ENCODE measurements around the gene DSCAML1.

Gene DSCAML1

GRCh38 chr11:117759305-117759704 is 37.7 kb downstream of the DSCAML1 start:
- no peak for DNase-seq (ENCODE audit: low spot score)

GRCh38 chr11:117754030-117754429 is 43.0 kb downstream of the DSCAML1 start:
- DNase-seq (ENCODE audit: low spot score), result no peak

- DNase-seq (ENCODE audit: low spot score), result no peak
Measured at GRCh38 chr11:117752721-117753237, 44.2 kb downstream of the DSCAML1 start.

DNA sequence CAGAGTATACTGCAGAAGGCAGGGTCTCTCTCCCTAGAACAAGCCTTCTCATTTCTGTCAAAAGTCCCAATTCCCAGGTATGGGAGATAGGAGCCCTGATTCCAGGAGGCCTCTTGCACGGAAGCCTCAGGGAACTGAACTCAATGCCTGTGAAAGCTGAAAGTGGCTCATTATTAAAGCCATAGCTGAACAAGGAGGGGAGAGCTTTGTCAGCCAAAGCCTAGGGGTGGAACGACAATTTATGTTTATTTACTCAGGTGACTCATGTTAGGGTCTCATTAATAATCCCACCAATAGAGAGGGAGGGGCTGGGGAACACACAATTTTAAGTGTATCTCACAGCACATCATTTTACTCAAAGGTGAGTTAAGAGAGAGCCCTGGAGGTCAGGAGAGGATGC is 44.9 kb downstream of the DSCAML1 start:
- DNase-seq (ENCODE audit: low spot score), result no peak

GRCh38 chr11:117750916-117751662 is 45.9 kb downstream of the DSCAML1 start:
- DNase-seq (ENCODE audit: low spot score), result no peak

- DNase-seq (ENCODE audit: low spot score), result no peak
Measured at GRCh38 chr11:117750357-117750756, 46.7 kb downstream of the DSCAML1 start.

GRCh38 chr11:117749541-117749910 is 47.5 kb downstream of the DSCAML1 start:
- no peak for DNase-seq (ENCODE audit: low spot score)

DNA sequence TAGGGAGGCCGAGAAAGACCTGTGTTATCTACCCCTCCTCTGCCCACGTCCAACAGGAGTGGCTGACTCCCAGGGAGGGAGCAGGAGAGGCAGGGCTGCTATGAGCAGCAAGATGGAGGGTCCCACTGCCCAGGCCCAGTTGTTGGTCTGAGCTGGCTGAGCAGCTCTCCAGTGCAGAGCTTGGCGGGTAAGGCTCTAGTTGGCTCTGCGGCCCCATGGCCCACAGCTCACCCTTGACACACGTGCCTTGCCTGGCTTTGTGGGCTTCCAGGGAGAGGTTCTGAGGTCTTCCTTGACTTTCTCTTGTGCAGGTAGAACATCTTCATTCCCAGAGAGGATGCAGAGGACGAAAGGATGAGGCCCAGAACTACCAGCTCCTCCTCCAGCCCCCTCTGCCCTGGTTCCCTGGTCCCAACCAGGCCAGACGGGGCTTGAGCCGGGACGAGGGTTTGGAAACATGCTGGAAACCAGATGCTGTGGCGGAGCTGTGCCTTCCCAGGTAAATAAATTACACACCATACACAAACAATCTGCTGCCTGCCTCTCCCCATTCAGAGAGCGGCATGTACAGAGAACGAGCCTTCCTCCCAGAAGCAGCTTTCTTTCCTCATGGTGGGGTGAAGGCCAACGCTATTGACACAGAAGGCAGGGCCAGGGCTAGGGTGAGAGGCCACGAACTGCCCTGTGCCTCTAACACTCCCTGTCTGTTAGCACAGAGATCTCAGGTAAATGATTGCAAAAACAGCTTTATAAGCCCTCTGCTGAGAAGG is 48.1 kb downstream of the DSCAML1 start:
- DNase-seq (ENCODE audit: low spot score), result no peak

DNA sequence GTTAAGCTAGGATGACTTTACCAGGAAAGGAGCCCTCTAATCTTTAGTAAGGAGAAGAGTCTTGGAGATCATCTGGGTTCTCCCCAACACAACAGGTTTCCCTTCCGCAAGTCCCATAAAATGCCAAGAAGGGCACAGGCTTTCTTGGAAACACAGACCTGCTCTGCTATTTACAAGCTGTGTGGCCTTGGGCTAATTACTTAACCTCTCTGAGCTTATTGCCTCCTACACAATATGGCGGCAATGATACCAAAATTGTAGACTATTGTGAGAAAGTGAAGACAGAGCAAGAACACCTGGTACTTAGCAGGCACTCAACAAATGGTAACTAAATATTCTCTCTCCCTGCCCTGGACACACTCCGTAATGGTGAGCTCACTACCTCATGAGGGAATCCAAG is 49.1 kb downstream of the DSCAML1 start:
- DNase-seq (ENCODE audit: low spot score), result no peak

DNA sequence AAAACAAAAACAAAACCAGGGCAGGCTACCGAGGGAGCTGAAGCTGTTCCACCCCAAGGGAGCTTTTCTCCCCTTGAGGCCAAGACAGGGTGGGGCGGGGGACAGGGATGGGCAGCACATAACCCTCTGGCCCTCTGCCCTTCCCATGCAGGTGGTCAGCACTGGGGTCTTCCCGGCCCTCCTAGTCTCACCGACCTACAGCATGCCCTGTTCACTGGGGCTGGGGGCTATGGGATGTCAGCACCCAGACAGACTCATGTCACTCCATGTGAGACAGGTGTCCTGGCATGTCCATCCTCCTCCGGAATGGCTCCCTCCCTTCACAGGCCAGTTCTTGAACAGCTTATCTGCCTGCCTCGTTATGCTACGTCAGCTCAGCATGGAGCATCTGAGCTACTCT is 51.7 kb downstream of the DSCAML1 start:
- DNase-seq (ENCODE audit: low spot score), result no peak

- no peak for DNase-seq (ENCODE audit: low spot score)
Measured at GRCh38 chr11:117744471-117745150, 52.4 kb downstream of the DSCAML1 start.

- no peak for DNase-seq (ENCODE audit: low spot score)
Measured at GRCh38 chr11:117743121-117743815, 53.7 kb downstream of the DSCAML1 start.

DNA sequence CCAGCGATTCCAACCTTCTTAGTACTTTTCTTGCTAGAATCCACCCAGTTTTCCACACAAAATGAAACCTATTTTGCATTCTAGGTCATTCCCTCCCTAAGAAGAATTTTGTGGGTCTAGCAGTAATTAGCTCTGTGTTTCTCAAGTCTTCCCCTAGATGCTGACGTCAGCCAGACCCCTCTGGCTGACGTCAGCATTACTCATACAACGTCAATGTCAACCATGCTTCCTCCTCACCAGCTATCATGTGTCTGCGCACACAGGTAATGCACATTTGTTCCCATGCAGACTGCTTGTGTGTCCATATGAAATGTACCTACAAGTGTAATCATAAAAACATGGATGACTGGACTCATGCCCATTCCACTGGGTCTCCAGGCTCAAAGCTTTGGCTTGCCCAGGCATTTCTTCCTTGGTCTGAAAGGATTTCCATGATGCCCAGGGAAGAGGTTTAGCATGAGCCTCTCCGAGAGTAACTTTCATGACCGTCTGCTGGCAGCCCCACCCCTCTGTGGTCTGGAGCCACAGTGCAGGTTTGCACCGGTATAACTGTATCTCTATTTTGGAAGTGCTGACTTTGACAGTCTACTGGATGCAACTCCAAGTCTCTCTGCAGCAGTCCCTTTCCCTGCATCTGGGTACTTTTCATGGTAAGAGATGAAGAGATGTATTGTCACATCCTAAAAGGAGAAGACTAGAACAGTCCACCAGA is 58.6 kb downstream of the DSCAML1 start:
- DNase-seq (ENCODE audit: low spot score), result no peak

DNA sequence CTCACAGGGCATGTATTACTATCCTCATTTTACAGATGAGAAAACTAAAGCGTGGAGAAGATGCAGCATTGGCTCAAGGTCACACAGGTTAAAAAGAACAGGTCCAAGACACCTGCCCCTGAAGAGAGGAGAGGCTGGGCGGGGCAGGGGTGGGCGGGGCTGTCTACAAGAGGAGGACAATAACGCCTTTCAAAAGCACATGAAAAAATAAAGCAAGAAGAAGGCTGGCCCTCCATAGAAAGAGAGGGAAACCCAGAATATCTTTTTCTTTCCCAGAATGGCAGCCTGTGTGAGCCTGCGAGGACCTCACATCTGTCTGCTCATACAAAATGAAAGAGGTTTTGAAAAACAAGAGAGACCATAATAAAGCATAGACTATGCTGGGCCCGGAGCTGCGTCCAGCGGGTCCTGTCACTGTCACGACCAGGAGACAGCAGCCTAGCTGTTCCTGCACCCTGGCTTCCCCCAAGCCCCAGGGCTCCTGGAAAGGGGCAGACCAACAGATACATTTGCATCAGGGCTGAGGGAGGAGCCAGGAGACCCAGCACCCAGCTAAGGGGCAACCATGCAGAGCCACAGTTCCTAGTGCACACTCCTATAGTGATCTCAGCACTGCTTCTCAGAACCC is 61.6 kb downstream of the DSCAML1 start:
- no peak for DNase-seq (ENCODE audit: low spot score)

GRCh38 chr11:117734601-117735024 is 62.4 kb downstream of the DSCAML1 start:
- DNase-seq (ENCODE audit: low spot score), result no peak

GRCh38 chr11:117733316-117733715 is 63.7 kb downstream of the DSCAML1 start:
- no peak for DNase-seq (ENCODE audit: low spot score)

DNA sequence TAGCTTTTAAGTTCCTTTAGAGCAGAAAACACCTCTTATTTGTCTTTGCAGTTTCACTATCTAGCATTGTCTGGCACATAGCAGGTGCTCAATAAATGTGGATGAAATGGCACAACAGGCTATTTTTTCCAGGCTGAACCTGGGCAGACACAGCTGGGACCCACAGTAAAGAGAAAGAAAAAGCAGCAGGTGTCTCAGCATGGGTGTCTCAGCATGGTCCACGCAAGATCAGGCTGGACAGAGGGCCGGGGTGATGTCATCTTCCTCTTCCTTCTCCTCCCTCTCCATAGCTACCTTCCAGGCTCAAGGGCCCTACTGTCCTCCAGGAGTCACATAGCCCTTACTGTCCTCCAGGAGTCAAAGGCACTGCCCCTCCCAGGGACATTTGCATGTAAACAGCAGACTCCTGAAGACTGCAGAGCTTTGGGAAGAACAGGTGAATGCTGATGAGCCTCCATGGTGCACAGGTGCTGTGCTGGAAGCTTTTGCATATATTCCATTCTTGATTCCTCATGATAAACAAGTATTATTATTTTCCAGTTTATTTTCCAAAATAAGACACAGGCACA is 65.2 kb downstream of the DSCAML1 start:
- DNase-seq (ENCODE audit: low spot score), result no peak

- DNase-seq (ENCODE audit: low spot score), result no peak
Measured at GRCh38 chr11:117730208-117730800, 66.7 kb downstream of the DSCAML1 start.

GRCh38 chr11:117725048-117725734 is 71.8 kb downstream of the DSCAML1 start:
- DNase-seq (ENCODE audit: low spot score), result no peak

GRCh38 chr11:117724621-117725020 is 72.4 kb downstream of the DSCAML1 start:
- DNase-seq (ENCODE audit: low spot score), result no peak

All from NAMALWA (cell line).